ENCODE data around the gene KRTAP25-1. TPM values are rescaled to one million over a fixed set of nuclear protein-coding genes. Genes with fewer than 3 reads are reported as not detected.

KRTAP25-1 gene
- not detected for total RNA-seq

- no peak for TF ChIP-seq CTCF (IDR thresholded peaks at IDR 0.05; ENCODE audit: low read depth)
Measured at GRCh38 chr21:30289215-30289614, at the start of gene KRTAP25-1. Gene KRTAP25-1 (minus strand): TSS chr21:30289514. CDS start chr21:30289490, 24 bp downstream.

- no peak for TF ChIP-seq CTCF (IDR thresholded peaks at IDR 0.05; ENCODE audit: low read depth)
Measured at GRCh38 chr21:30338717-30339116, 49.4 kb upstream of the KRTAP25-1 start.

- TF ChIP-seq CTCF (IDR thresholded peaks at IDR 0.05; ENCODE audit: low read depth): no peak
Measured at GRCh38 chr21:30337772-30338171, 48.5 kb upstream of the KRTAP25-1 start.

- TF ChIP-seq CTCF (IDR thresholded peaks at IDR 0.05; ENCODE audit: low read depth): no peak
Measured at GRCh38 chr21:30337276-30337744, 48.0 kb upstream of the KRTAP25-1 start, which contains the start of gene KRTAP27-1. Gene KRTAP27-1 (minus strand): TSS chr21:30337694. CDS start chr21:30337668, 26 bp downstream.

GRCh38 chr21:30336596-30336995, 47.3 kb upstream of the KRTAP25-1 start:
- TF ChIP-seq CTCF (IDR thresholded peaks at IDR 0.05; ENCODE audit: low read depth): no peak

GRCh38 chr21:30333736-30334135, 44.4 kb upstream of the KRTAP25-1 start:
- no peak for TF ChIP-seq CTCF (IDR thresholded peaks at IDR 0.05; ENCODE audit: low read depth)

GRCh38 chr21:30332681-30333080, 43.4 kb upstream of the KRTAP25-1 start:
- no peak for TF ChIP-seq CTCF (IDR thresholded peaks at IDR 0.05; ENCODE audit: low read depth)

All from subcutaneous adipose tissue (tissue), 4 donors.